Measurements from ENCODE around the gene DCLK3. TPM values are rescaled to one million over a fixed set of nuclear protein-coding genes. Genes with fewer than 3 reads are reported as not detected.

Gene DCLK3
- total RNA-seq, 1 donor from 2014 or later, result not detected

GRCh38 chr3:36786921-36787890, 22.9 kb upstream of the DCLK3 start:
- Histone ChIP-seq H3K4me2 (ENCODE audit: low read length) (no peak overlapping the region), H3K9ac (ENCODE audit: low read length) (no peak overlapping the region), H3K27ac (ENCODE audit: low read depth, low read length) (no peak overlapping the region), H3K27me3 (ENCODE audit: insufficient read depth, low read length) (peaks cover 12% of the 10 kb centered on the region), H3K4me3 (ENCODE audit: insufficient read depth, low read depth, low read length) (no peak overlapping the region), H3K36me3 (ENCODE audit: insufficient read depth, low read length) (no peaks in the 10 kb centered on the region), H4K20me1 (ENCODE audit: insufficient read depth, low read length) (no peaks in the 10 kb centered on the region), H3K4me1 (ENCODE audit: insufficient read depth, low read length) (no peaks in the 10 kb centered on the region), H3K9me3 (ENCODE audit: insufficient read depth, low read depth, low read length) (no peaks in the 10 kb centered on the region), H2AFZ (ENCODE audit: low read depth, low read length) (no peak overlapping the region), H3K79me2 (ENCODE audit: insufficient read depth, low read length) (no peaks in the 10 kb centered on the region)
- FAIRE-seq (no peak), DNase-seq (ENCODE audit: low read depth) (no peak)
- TF ChIP-seq EZH2 (IDR thresholded peaks at IDR 0.05; ENCODE audit: insufficient read depth, low read length), result no peak
- TF ChIP-seq CTCF (IDR thresholded peaks at IDR 0.05; ENCODE audit: insufficient read depth, low read depth, low read length), result no peak
- H3K4me3 Mint-ChIP-seq (ENCODE audit: unreplicated experiment), result no peak overlapping the region
- peaks cover 5% of the 10 kb centered on the region for H3K9me3 Mint-ChIP-seq (ENCODE audit: unreplicated experiment)
- H3K4me1 Mint-ChIP-seq (ENCODE audit: low read depth, unreplicated experiment), result peaks cover 3% of the 10 kb centered on the region
- peaks cover 21% of the 10 kb centered on the region for H3K27me3 Mint-ChIP-seq (ENCODE audit: low read depth, unreplicated experiment)
- no peak overlapping the region for H3K27ac Mint-ChIP-seq (ENCODE audit: unreplicated experiment)
- H3K36me3 Mint-ChIP-seq (ENCODE audit: low read depth, unreplicated experiment), result no peaks in the 10 kb centered on the region

GRCh38 chr3:36784138-36784635, 19.8 kb upstream of the DCLK3 start:
- Histone ChIP-seq H3K4me3 (ENCODE audit: insufficient read depth, low read depth, low read length) (no peak overlapping the region), H3K79me2 (ENCODE audit: insufficient read depth, low read length) (no peaks in the 10 kb centered on the region), H3K4me1 (ENCODE audit: insufficient read depth, low read length) (no peaks in the 10 kb centered on the region), H3K4me2 (ENCODE audit: low read length) (no peak overlapping the region), H3K27me3 (ENCODE audit: insufficient read depth, low read length) (peaks cover 2% of the 10 kb centered on the region), H3K27ac (ENCODE audit: low read depth, low read length) (no peak overlapping the region), H4K20me1 (ENCODE audit: insufficient read depth, low read length) (no peaks in the 10 kb centered on the region), H3K9ac (ENCODE audit: low read length) (no peak overlapping the region), H3K9me3 (ENCODE audit: insufficient read depth, low read depth, low read length) (no peaks in the 10 kb centered on the region), H2AFZ (ENCODE audit: low read depth, low read length) (no peak overlapping the region), H3K36me3 (ENCODE audit: insufficient read depth, low read length) (no peaks in the 10 kb centered on the region)
- Mint-ChIP-seq H3K27me3 (ENCODE audit: low read depth, unreplicated experiment) (peaks cover 4% of the 10 kb centered on the region), H3K9me3 (ENCODE audit: unreplicated experiment) (peaks cover 5% of the 10 kb centered on the region), H3K4me3 (ENCODE audit: unreplicated experiment) (no peak overlapping the region), H3K4me1 (ENCODE audit: low read depth, unreplicated experiment) (peaks cover 3% of the 10 kb centered on the region), H3K27ac (ENCODE audit: unreplicated experiment) (no peak overlapping the region), H3K36me3 (ENCODE audit: low read depth, unreplicated experiment) (no peaks in the 10 kb centered on the region)
- DNase-seq (ENCODE audit: low read depth) (no peak), FAIRE-seq (no peak)
- TF ChIP-seq EZH2 (IDR thresholded peaks at IDR 0.05; ENCODE audit: insufficient read depth, low read length) (no peak), CTCF (IDR thresholded peaks at IDR 0.05; ENCODE audit: insufficient read depth, low read depth, low read length) (no peak)
